Right lobe of liver (tissue), 6 donors: ENCODE data around the gene TAB2. TPM values are rescaled to one million over a fixed set of nuclear protein-coding genes. Genes with fewer than 3 reads are reported as not detected.

ENCODE experiments used
- ATAC-seq, 4 donors: fragments of 200-7000 bp; cut with Tn5 transposase; one replicate each; pipeline ENCODE4 v1.9.1; 2020; ENCODE audit warnings: mild to moderate bottlenecking in 4 of 4, moderate library complexity in 4 of 4
- DNase-seq, 3 donors: peaks; one replicate each; pipeline ENCODE4 v3.0.0-alpha.2; 2020
- H3K27ac ChIP-seq, 3 donors: fragments of 200-600 bp; one replicate each; pipeline ENCODE4 v1.8.0; 2022
- H3K27me3 ChIP-seq, 2 donors: fragments of 200-600 bp; one replicate each; pipeline ENCODE4 v1.8.0; 2022
- H3K36me3 ChIP-seq, 4 donors: fragments of 200-600 bp; sonication (generic) in 1 of 4; one replicate each; pipeline versions ENCODE4 v1.5.1 to v1.8.0; 2017 to 2022; ENCODE audit warnings: control low read depth in 1 of 4
- H3K4me1 ChIP-seq, 4 donors: fragments of 200-600 bp; sonication (generic) in 1 of 4; one replicate each; pipeline versions ENCODE4 v1.5.1 to v1.8.0; 2017 to 2022; ENCODE audit warnings: control low read depth in 1 of 4
- H3K4me3 ChIP-seq, 3 donors: fragments of 200-600 bp; one replicate each; pipeline ENCODE4 v1.8.0; 2022
- H3K9me3 ChIP-seq, 4 donors: fragments of 200-600 bp; sonication (generic) in 1 of 4; one replicate each; pipeline versions ENCODE4 v1.5.1 to v1.8.0; 2017 to 2022; ENCODE audit warnings: control low read depth in 1 of 4
- CTCF ChIP-seq, 4 donors: fragments of 200-600 bp in 3 of 4; fragments of 450-650 bp in 1 of 4; IDR thresholded peaks; one replicate each; pipeline versions ENCODE4 v1.5.1 to v1.8.0; 2016 to 2022; ENCODE audit warnings: antibody characterized with exemption in 4 of 4, mild to moderate bottlenecking in 2 of 4
- POLR2A ChIP-seq: fragments of 450-650 bp; IDR thresholded peaks from one replicate; pipeline ENCODE4 v1.6.1; 2017; ENCODE audit warnings: antibody characterized with exemption, mild to moderate bottlenecking
- WGBS: methylation state at CpG from one replicate; pipeline ENCODE4 v1.1.6; 2018; ENCODE audit warnings: low coverage, low lambda C conversion rate; ENCODE audit not compliant: insufficient coverage; ENCODE audit errors: missing lambda C conversion rate; 5-methylcytosine and 5-hydroxymethylcytosine counted together
- intact Hi-C, 2 donors: fragments of 100-400 bp; cut with DNase I; formaldehyde crosslinking; loops; one replicate each; pipeline versions ENCODE4 v1.11.2 to v1.14.1; 2022
- total RNA-seq, 6 experiments: library from RNA; depleted of rRNA in 2 of 6; stranded (reverse); fragments of >200 nt in 2 of 6; fragmentation: NEBNext Ultra II Directional in 3 of 6; extraction: Animal tissue kit (Norgen Biotek cat#: 25700) in 3 of 6; gene quantifications; one replicate each; pipeline versions ENCODE4 v1.1.0 to v1.2.4, GENCODE V29; 2016 to 2023
- donor health status: DM: no; HTN: yes; CAD: no.
- donor health status: DM: no; HTN: no; CAD: no.
- donor health status: DM: no; HTN: no; CAD: no.
- donor health status: DM: no; HTN: yes; CAD: no.
- donor health status: DM: no; HTN: yes; CAD: no.

Gene TAB2
- total RNA-seq, 6 experiments from 2014 or later: 25.5 to 33.1 (median 30.2) TPM

- WGBS: 100% methylated on average over 2 of the region's 47 CpGs
- ATAC-seq: no peak
- no peak for DNase-seq
Measured at GRCh38 chr6:149451376-149452036, 134.0 kb downstream of the TAB2 start.

GRCh38 chr6:149452037-149452939 is 134.8 kb downstream of the TAB2 start:
- DNase-seq (peak in 1 of 3 donors; percentile 69), ATAC-seq (no peak)
- H3K27me3 ChIP-seq: no peaks in the 10 kb centered on the region
- H3K9me3 ChIP-seq: no peaks in the 10 kb centered on the region
- H3K4me1 ChIP-seq: peaks cover 0 to 18% (median 12%) of the 10 kb centered on the region in 4 donors
- TF ChIP-seq CTCF (IDR thresholded peaks at IDR 0.05): no peak
- TF ChIP-seq POLR2A: no peak
- intact Hi-C loops: no loop called here
- no peak overlapping the region for H3K27ac ChIP-seq
- no peaks in the 10 kb centered on the region for H3K36me3 ChIP-seq
- WGBS: 70% methylated on average over 2 of the region's 13 CpGs
- H3K4me3 ChIP-seq: no peak overlapping the region

More at GRCh38 chr6:149451376-149452036, 134.0 kb downstream of the TAB2 start:
- TF ChIP-seq POLR2A (no peak), CTCF (IDR thresholded peaks at IDR 0.05) (no peak)
- Histone ChIP-seq H3K27me3 (no peaks in the 10 kb centered on the region), H3K4me1 (peaks cover 0 to 18% (median 12%) of the 10 kb centered on the region in 4 donors), H3K9me3 (no peaks in the 10 kb centered on the region), H3K36me3 (no peaks in the 10 kb centered on the region), H3K4me3 (peak overlapping the region; percentile 34 to 50 (median 37)), H3K27ac (no peak overlapping the region)
- intact Hi-C loops: no loop called here

GRCh38 chr6:149453597-149454345 is 136.3 kb downstream of the TAB2 start:
- Histone ChIP-seq H3K4me3 (no peak overlapping the region), H3K27ac (peak overlapping the region in 1 of 3 donors; percentile 39), H3K9me3 (no peaks in the 10 kb centered on the region), H3K36me3 (no peaks in the 10 kb centered on the region), H3K27me3 (no peaks in the 10 kb centered on the region), H3K4me1 (peaks cover 0 to 18% (median 12%) of the 10 kb centered on the region in 4 donors)
- WGBS: 82% methylated on average over 6 of the region's 6 CpGs
- ATAC-seq (no peak), DNase-seq (peak in 1 of 3 donors; percentile 45)
- intact Hi-C loops: no loop called here
- TF ChIP-seq CTCF (IDR thresholded peaks at IDR 0.05) (no peak), POLR2A (no peak)

GRCh38 chr6:149454346-149454848 is 136.9 kb downstream of the TAB2 start:
- intact Hi-C loops: no loop called here
- Histone ChIP-seq H3K36me3 (no peaks in the 10 kb centered on the region), H3K4me3 (no peak overlapping the region), H3K4me1 (peaks cover 0 to 18% (median 12%) of the 10 kb centered on the region in 4 donors), H3K9me3 (no peaks in the 10 kb centered on the region), H3K27me3 (no peaks in the 10 kb centered on the region), H3K27ac (peak overlapping the region; percentile 26 to 39 (median 36))
- ATAC-seq (peak; percentile 93 to 96 (median 94)), DNase-seq (peak; percentile 97 to 99 (median 99))
- WGBS: 5% methylated on average over 11 of the region's 15 CpGs
- TF ChIP-seq POLR2A: no peak
- no peak for TF ChIP-seq CTCF (IDR thresholded peaks at IDR 0.05)
